Fibroblast of skin of scalp (primary cell): ENCODE measurements around the gene ERBIN.
"Not testable (repeated sequence)": the region's sequence is repeated elsewhere in the genome, so short reads cannot be mapped to it uniquely, and the experiment has no call there.

Experiments
- DNase-seq: peaks from one replicate; pipeline ENCODE4 v3.0.0-alpha.2; 2013

ERBIN gene

GRCh38 chr5:66009277-66009676, 82.9 kb downstream of the ERBIN start:
- no peak for DNase-seq

GRCh38 chr5:66010476-66010875, 84.1 kb downstream of the ERBIN start:
- DNase-seq, result peak; percentile 33

GRCh38 chr5:66012271-66012670, 85.9 kb downstream of the ERBIN start:
- DNase-seq, result no peak

GRCh38 chr5:66013397-66013796, 87.0 kb downstream of the ERBIN start:
- no peak for DNase-seq

- no peak for DNase-seq
Measured at GRCh38 chr5:66013906-66014305, 87.5 kb downstream of the ERBIN start.

GRCh38 chr5:66015196-66015960, 89.0 kb downstream of the ERBIN start:
- DNase-seq, result no peak

- DNase-seq, result no peak
Measured at GRCh38 chr5:66021585-66021984, 95.2 kb downstream of the ERBIN start.

GRCh38 chr5:66039296-66039695, 112.9 kb downstream of the ERBIN start:
- no peak for DNase-seq

GRCh38 chr5:66039701-66040100, 113.3 kb downstream of the ERBIN start:
- no peak for DNase-seq

GRCh38 chr5:66041627-66042026, 115.3 kb downstream of the ERBIN start:
- DNase-seq, result peak; percentile 47

GRCh38 chr5:66057239-66057638, 130.9 kb downstream of the ERBIN start:
- DNase-seq, result no peak

- DNase-seq, result not testable (repeated sequence)
Measured at GRCh38 chr5:66061320-66061719, 134.9 kb downstream of the ERBIN start.

GRCh38 chr5:66063061-66063460, 136.7 kb downstream of the ERBIN start:
- not testable (repeated sequence) for DNase-seq

GRCh38 chr5:66066826-66067225, 140.5 kb downstream of the ERBIN start:
- no peak for DNase-seq

- DNase-seq, result no peak
Measured at GRCh38 chr5:66072031-66072430, 145.7 kb downstream of the ERBIN start.

- no peak for DNase-seq
Measured at GRCh38 chr5:66074901-66075300, 148.5 kb downstream of the ERBIN start.

GRCh38 chr5:66080664-66081063, 154.3 kb downstream of the ERBIN start:
- DNase-seq, result no peak

- DNase-seq, result no peak
Measured at GRCh38 chr5:66089384-66089783, 163.0 kb downstream of the ERBIN start.

- DNase-seq, result no peak
Measured at GRCh38 chr5:66100851-66101250, 174.5 kb downstream of the ERBIN start.

GRCh38 chr5:66113160-66113559, 186.8 kb downstream of the ERBIN start:
- peak; percentile 49 for DNase-seq

GRCh38 chr5:66118304-66118703, 191.9 kb downstream of the ERBIN start:
- DNase-seq, result no peak

GRCh38 chr5:66122379-66123034, 196.1 kb downstream of the ERBIN start:
- DNase-seq, result peak; percentile 9

GRCh38 chr5:66129144-66129543, 202.8 kb downstream of the ERBIN start:
- DNase-seq, result no peak

- no peak for DNase-seq
Measured at GRCh38 chr5:66130493-66130892, 204.1 kb downstream of the ERBIN start.
